OCI-LY3 (cell line): ENCODE data around the gene HTR7.

Experiments used
- EZH2phosphoT487 ChIP-seq: fragments of 200-600 bp; shearing (Covaris generic); IDR thresholded peaks from 2 replicates; pipeline ENCODE4 v1.6.1; 2018; ENCODE audit warnings: antibody characterized with exemption, mixed run types, low read depth
- TF ChIP-seq, protein P1 (sequence below): fragments of 200-600, 300-600 bp; sonication (generic); IDR thresholded peaks from 2 replicates; pipeline ENCODE4 v1.5.1; 2014; ENCODE audit warnings: antibody characterized with exemption, low read length, low read depth

DNA sequence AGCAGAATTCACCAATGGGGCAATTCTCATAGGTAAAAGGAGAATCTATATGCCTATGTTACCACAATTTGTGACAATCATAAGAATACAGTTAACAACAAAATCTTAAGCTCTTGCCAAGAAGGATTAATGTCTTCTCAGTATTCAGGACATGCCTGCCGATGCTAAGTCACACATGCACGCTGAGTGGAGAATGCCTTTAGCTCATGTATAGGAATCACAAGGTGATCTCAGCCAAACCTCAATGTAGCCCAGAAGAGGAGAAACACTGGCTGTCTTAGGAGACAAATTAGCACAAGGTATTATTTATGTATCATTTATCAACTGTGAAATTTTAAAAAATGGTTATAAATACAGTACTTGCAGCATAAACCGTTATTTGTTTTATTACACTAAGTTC lies 2.7 kb downstream of the HTR7 start:
- TF ChIP-seq, protein P1, sequence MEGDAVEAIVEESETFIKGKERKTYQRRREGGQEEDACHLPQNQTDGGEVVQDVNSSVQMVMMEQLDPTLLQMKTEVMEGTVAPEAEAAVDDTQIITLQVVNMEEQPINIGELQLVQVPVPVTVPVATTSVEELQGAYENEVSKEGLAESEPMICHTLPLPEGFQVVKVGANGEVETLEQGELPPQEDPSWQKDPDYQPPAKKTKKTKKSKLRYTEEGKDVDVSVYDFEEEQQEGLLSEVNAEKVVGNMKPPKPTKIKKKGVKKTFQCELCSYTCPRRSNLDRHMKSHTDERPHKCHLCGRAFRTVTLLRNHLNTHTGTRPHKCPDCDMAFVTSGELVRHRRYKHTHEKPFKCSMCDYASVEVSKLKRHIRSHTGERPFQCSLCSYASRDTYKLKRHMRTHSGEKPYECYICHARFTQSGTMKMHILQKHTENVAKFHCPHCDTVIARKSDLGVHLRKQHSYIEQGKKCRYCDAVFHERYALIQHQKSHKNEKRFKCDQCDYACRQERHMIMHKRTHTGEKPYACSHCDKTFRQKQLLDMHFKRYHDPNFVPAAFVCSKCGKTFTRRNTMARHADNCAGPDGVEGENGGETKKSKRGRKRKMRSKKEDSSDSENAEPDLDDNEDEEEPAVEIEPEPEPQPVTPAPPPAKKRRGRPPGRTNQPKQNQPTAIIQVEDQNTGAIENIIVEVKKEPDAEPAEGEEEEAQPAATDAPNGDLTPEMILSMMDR = no peak
- no peak for TF ChIP-seq EZH2phosphoT487
